HG03025 (cell line): ENCODE results near the gene BIN2.
"Not testable (repeated sequence)": the region's sequence is repeated elsewhere in the genome, so short reads cannot be mapped to it uniquely, and the experiment has no call there.

ENCODE experiments used
- ATAC-seq: cut with Tn5 transposase; IDR thresholded peaks from one replicate; pipeline ENCODE4 v1.9.1; 2021; ENCODE audit warnings: mild to moderate bottlenecking, moderate library complexity; ENCODE audit not compliant: unreplicated experiment, low FRiP score

BIN2 gene

DNA sequence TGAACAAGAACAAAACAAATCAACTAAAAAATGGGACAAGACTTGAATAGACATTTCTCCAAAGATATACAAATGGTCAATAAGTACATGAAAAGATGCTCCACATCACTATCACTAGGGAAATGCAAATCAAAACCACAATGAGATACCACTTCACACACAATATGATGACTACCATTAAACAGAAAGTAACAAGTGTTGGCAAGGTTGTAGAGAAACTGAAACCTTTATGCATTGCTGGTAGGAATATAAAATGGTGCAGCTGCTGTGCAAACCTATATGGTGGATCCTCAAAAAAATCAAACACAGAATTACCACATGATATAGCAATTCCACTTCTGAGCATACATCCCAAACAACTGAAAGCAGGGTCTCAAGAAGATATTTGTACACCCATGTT lies 59.0 kb downstream of the BIN2 start:
- no peak for ATAC-seq

DNA sequence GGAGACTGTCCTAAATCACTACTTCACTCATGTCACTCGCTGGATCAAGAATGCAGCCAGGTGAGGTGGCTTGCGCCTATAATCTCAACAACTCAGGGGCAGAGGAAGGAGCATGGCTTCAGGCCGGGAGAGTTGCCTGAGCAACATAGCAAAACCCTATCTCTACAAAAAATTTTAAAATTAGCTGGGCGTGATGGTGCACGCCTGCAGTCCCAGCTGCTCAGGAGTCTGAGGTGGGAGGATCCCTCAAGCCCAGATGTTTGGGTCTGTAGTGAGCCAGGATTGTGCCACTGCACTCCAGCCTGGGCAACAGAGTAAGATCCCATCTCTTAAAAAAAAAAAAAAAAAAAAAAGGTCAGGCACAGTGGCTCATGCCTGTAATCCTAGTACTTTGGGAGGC lies 59.7 kb downstream of the BIN2 start:
- ATAC-seq, result no peak

DNA sequence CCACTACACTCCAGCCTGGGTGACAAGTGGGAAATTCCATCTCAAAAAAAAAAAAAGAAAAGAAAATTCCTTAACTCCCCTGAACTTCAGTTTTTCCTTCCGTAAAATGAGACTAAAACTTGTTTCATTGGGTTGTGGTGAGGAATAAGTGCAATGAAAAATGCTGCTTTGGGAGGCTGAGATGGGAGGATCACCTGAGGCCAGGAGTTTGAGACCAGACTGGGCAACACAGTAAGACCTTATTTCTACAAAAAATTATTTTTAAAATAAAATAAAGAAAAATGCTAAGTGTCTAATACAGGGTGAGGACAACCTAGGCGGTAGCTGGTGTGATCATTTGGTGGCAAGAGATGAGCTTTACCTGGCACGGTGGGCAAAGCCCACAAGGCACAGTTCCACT lies 60.6 kb downstream of the BIN2 start:
- ATAC-seq, result no peak

- ATAC-seq, result no peak
These were observed 61.2 kb downstream of the BIN2 start for GRCh38 chr12:51262758-51263177.

GRCh38 chr12:51259600-51259999 lies 64.4 kb downstream of the BIN2 start:
- not testable (repeated sequence) for ATAC-seq

DNA sequence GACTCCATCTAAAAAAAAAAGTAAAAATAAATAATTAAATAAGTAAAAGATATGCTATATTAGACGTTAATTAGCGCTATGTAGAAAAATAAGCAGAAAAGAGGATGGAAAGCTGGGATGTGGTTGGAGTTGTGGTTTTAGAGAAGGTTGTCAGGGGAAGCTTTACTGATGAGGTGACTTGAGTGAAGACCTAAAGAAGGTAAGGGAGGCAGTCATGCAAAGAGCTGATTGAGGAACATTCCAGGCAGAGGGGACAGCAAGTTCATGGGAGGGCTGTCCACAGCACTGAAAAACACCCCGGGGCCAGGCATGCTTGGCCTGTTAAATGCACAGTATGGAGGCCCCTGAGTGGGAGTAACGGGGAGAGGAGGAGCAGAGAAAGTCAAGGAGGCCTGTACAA lies 69.4 kb downstream of the BIN2 start:
- ATAC-seq, result no peak

DNA sequence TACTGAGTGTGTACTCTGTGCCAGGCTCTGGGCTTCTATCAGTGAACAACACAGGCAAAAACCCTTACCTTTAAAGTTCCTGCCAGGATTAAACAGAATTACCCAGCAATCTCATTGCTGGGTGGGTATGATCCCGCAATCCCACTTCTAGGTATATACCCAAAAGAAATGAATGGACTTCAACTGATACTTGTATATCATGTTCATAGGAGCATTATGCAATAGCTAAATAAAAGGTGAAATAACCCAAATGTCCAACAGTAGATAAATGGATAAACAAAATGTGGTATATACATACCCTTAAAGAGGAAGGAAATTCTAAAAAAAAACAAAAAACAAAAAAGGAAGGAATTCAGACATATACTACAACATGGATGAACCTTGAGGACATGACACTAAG lies 70.7 kb downstream of the BIN2 start:
- ATAC-seq, result no peak

DNA sequence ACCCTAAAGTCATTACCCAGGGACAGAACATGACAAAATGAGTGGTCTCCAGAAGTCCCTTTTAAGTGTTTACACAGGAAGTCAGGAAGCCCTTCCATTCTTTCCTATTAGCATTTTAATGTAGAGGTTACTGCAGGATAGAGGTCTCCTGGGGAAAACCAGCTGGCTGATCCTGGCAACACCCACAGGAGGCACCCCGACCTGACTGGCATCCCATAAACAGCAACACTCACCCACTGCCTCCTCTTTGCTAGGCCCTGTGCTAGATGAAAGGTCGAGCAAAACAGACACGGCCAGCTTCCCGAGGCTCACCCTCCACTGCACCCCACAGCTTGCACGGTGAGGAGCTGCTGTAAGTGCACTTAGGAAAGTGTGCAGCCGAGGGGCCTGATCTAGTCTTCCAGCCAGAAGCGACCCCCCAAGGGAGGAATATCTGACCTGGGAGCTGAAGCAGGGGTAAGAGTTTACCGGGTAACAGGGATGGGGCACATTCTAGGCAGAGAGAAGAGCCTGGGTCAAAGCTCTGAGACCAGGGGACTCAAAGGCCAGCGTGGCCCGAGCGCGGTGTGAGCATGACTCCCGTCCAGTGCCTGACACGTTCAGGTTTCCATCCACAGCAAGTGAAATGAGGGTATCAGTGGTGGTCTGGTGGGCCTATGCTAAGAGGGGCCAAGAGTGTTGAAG lies 76.3 kb downstream of the BIN2 start:
- no peak for ATAC-seq

GRCh38 chr12:51246254-51246853 lies 77.6 kb downstream of the BIN2 start:
- no peak for ATAC-seq

GRCh38 chr12:51245476-51246253 lies 78.3 kb downstream of the BIN2 start:
- no peak for ATAC-seq

DNA sequence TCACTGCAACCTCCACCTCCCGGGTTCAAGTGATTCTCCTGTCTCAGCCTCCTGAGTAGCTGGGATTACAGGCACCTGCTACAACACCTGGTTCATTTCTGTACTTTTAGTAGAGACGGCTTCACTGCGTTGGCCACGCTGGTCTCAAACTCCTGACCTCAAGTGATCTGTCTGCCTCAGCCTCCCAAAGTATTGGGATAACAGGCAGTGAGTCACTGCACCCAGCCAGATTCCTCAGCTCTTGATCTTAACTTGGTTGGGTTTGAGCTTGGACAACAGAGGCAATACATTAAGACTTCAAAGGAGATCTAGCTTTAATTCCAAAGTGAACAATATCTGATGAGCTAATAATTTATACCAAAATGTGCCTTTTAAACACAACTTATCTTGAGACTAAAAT lies 79.7 kb downstream of the BIN2 start:
- ATAC-seq, result no peak

DNA sequence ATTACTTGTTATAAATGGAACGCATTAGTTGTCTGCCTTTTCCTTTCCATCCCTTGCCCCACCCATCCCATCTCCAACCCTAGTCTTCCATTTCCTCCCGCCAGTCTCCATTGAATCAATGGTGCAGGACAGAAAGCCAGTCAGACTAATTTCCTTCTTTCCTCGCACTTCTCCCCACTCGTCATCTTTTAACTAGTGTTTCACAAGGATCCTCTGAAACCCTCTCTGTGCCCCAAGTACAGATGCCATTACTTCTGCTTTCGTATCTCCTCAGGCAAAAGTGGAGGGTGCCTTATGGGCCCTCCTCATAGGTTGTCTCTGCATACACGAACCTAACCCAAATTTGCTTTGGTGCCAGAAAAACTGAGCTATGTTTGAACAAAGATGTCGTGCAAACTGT lies 81.1 kb downstream of the BIN2 start:
- no peak for ATAC-seq

GRCh38 chr12:51242120-51242519 lies 81.9 kb downstream of the BIN2 start:
- no peak for ATAC-seq

GRCh38 chr12:51240971-51241370 lies 83.0 kb downstream of the BIN2 start:
- no peak for ATAC-seq

GRCh38 chr12:51238510-51239334 lies 85.3 kb downstream of the BIN2 start, which contains the start of gene DAZAP2:
Gene DAZAP2, plus strand, starts transcription at chr12:51238826. Its CDS starts 82 bp downstream, at chr12:51238908.
- ATAC-seq, result peak; percentile 89

- peak; percentile 7 for ATAC-seq
These were observed 85.9 kb downstream of the BIN2 start for GRCh38 chr12:51238037-51238509.

GRCh38 chr12:51234530-51234929 lies 89.4 kb downstream of the BIN2 start:
- no peak for ATAC-seq

DNA sequence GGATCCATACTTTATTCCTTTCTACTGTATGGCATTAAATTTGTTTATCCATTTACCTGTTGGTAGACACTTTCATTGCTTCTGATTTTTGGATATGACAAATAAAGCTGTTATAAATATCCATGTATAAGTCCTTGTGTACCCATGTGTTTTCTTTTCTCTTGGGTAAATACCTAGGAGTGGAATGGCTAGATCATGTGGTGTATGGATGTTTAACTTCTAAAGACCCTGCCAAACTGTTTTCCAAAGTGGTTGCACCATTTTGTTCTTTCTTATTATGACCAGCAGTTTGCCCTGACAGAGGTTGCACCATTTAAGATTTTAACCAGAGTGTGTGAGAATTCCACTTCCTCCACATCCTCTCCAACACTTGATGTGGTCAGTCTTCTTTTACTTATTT lies 91.3 kb downstream of the BIN2 start:
- no peak for ATAC-seq
